BJ (cell line): Measurements from ENCODE around the gene ACOD1. TPM values are rescaled to one million over a fixed set of nuclear protein-coding genes. Genes with fewer than 3 reads are reported as not detected.

Source experiments
- CTCF ChIA-PET: fragments of 350-600 bp; formaldehyde crosslinking; extraction: SDS; loops from one replicate; lab custom pipeline; 2021; ENCODE audit warnings: antibody characterized with exemption, inconsistent platforms; lab: Yijun Ruan, JAX
- POLR2A ChIA-PET: fragments of 300-600 bp; sonication (Branson Sonifier 250); formaldehyde crosslinking; extraction: SDS; loops from one replicate; lab custom pipeline; 2021; ENCODE audit warnings: antibody characterized with exemption; lab: Charles Lee
- DNase-seq: peaks from one replicate; pipeline ENCODE4 v3.0.0-alpha.2; 2011; ENCODE audit warnings: low read depth
- H3K27me3 ChIP-seq: 2 replicates; pipeline ENCODE4 v1.6.0; 2011; ENCODE audit warnings: low read length; ENCODE audit not compliant: control insufficient read depth, insufficient read depth
- H3K36me3 ChIP-seq: 2 replicates; pipeline ENCODE4 v1.5.1; 2011; ENCODE audit warnings: low read length; ENCODE audit not compliant: control insufficient read depth, insufficient read depth
- H3K4me3 ChIP-seq: 2 replicates; pipeline ENCODE4 v1.5.1; 2011; ENCODE audit warnings: low read depth, mild to moderate bottlenecking, control low read depth, low read length
- CTCF ChIP-seq: IDR thresholded peaks from 2 replicates; pipeline ENCODE4 v1.5.1; 2011; ENCODE audit warnings: low read depth, mild to moderate bottlenecking, control low read depth, inconsistent platforms, low read length, moderate library complexity; ENCODE audit not compliant: insufficient read depth
- polyA plus RNA-seq: library from polyadenylated mRNA; depleted of rRNA; stranded (reverse); fragments of >200 nt; gene quantifications from 2 replicates; pipeline ENCODE4 v1.2.3, GENCODE V29; 2011

ACOD1 gene
- polyA plus RNA-seq, 1 experiment: not detected

- ChIA-PET CTCF (interaction anchor here (0.6 to 3.2 kb wide), 4 partner anchors 8 to 32 kb away, joined by 3 to 27 read pairs (median 4); no protein-coding TSS in a partner anchor), POLR2A (interaction anchor here (0.6 kb wide), 1 partner anchor 19 kb away, joined by 4 read pairs; the partner anchor contains the start of gene CLN5)
- TF ChIP-seq CTCF: no peak
- DNase-seq: no peak
- Histone ChIP-seq H3K36me3 (no peaks in the 10 kb centered on the region), H3K27me3 (peaks cover 6% of the 10 kb centered on the region), H3K4me3 (no peak overlapping the region)
Observed at GRCh38 chr13:76971851-76972829, 23.8 kb downstream of the ACOD1 start.

- TF ChIP-seq CTCF: no peak
- no peak for DNase-seq
- Histone ChIP-seq H3K36me3 (no peaks in the 10 kb centered on the region), H3K4me3 (no peak overlapping the region), H3K27me3 (peaks cover 17% of the 10 kb centered on the region)
- CTCF ChIA-PET: no interaction called here
- POLR2A ChIA-PET: no interaction called here
Observed at GRCh38 chr13:76973920-76974617, 25.8 kb downstream of the ACOD1 start.

- peaks cover 19% of the 10 kb centered on the region for H3K27me3 ChIP-seq
- TF ChIP-seq CTCF: no peak
- ChIA-PET CTCF (no interaction called here), POLR2A (no interaction called here)
- no peak for DNase-seq
- H3K4me3 ChIP-seq: no peak overlapping the region
- H3K36me3 ChIP-seq: no peaks in the 10 kb centered on the region
Observed at GRCh38 chr13:76974618-76974975, 26.3 kb downstream of the ACOD1 start.

GRCh38 chr13:76975863-76976262 lies 27.6 kb downstream of the ACOD1 start:
- no peaks in the 10 kb centered on the region for H3K36me3 ChIP-seq
- peaks cover 18% of the 10 kb centered on the region for H3K27me3 ChIP-seq
- H3K4me3 ChIP-seq: no peak overlapping the region
- TF ChIP-seq CTCF: no peak
- ChIA-PET POLR2A (no interaction called here), CTCF (no interaction called here)
- DNase-seq: no peak

- Histone ChIP-seq H3K36me3 (no peaks in the 10 kb centered on the region), H3K27me3 (peaks cover 19% of the 10 kb centered on the region), H3K4me3 (no peak overlapping the region)
- TF ChIP-seq CTCF: no peak
- POLR2A ChIA-PET: interaction anchor here (0.6 kb wide), 3 partner anchors 21 to 261 kb away, joined by 3 to 5 read pairs (median 3); no protein-coding TSS in a partner anchor
- CTCF ChIA-PET: interaction anchor here (0.6 to 3.9 kb wide), 6 partner anchors 11 to 308 kb away, joined by 3 to 16 read pairs (median 4); no protein-coding TSS in a partner anchor
- peak; percentile 59 for DNase-seq
Observed at GRCh38 chr13:76976490-76976889, 28.2 kb downstream of the ACOD1 start.
